GM21528 (cell line): ENCODE measurements around the gene WWC1.

Experiments
- ATAC-seq: cut with Tn5 transposase; IDR thresholded peaks from one replicate; pipeline ENCODE4 v1.9.1; 2021; ENCODE audit warnings: mild to moderate bottlenecking, moderate library complexity; ENCODE audit not compliant: unreplicated experiment, low FRiP score

WWC1 gene

GRCh38 chr5:168401880-168402279, 110.4 kb downstream of the WWC1 start:
- no peak for ATAC-seq

GRCh38 chr5:168404365-168404764, 112.9 kb downstream of the WWC1 start:
- ATAC-seq, result no peak

GRCh38 chr5:168407211-168407610, 115.8 kb downstream of the WWC1 start:
- no peak for ATAC-seq

- no peak for ATAC-seq
Measured at GRCh38 chr5:168408561-168409305, 117.3 kb downstream of the WWC1 start.

GRCh38 chr5:168409591-168410458, 118.4 kb downstream of the WWC1 start:
- no peak for ATAC-seq

- no peak for ATAC-seq
Measured at GRCh38 chr5:168411871-168412270, 120.4 kb downstream of the WWC1 start.

GRCh38 chr5:168413062-168413461, 121.6 kb downstream of the WWC1 start:
- ATAC-seq, result no peak

- ATAC-seq, result no peak
Measured at GRCh38 chr5:168413596-168413995, 122.2 kb downstream of the WWC1 start.

GRCh38 chr5:168415401-168415800, 124.0 kb downstream of the WWC1 start:
- ATAC-seq, result no peak

- ATAC-seq, result no peak
Measured at GRCh38 chr5:168415971-168416370, 124.5 kb downstream of the WWC1 start.

- ATAC-seq, result no peak
Measured at GRCh38 chr5:168417731-168418429, 126.4 kb downstream of the WWC1 start.

- no peak for ATAC-seq
Measured at GRCh38 chr5:168420461-168420860, 129.0 kb downstream of the WWC1 start.

- ATAC-seq, result no peak
Measured at GRCh38 chr5:168422431-168422830, 131.0 kb downstream of the WWC1 start.

- no peak for ATAC-seq
Measured at GRCh38 chr5:168423478-168423877, 132.0 kb downstream of the WWC1 start.

GRCh38 chr5:168423971-168424370, 132.5 kb downstream of the WWC1 start:
- no peak for ATAC-seq

- ATAC-seq, result no peak
Measured at GRCh38 chr5:168424594-168425323, 133.3 kb downstream of the WWC1 start.

GRCh38 chr5:168426007-168426863, 134.8 kb downstream of the WWC1 start:
- ATAC-seq, result no peak

- ATAC-seq, result no peak
Measured at GRCh38 chr5:168426864-168427172, 135.4 kb downstream of the WWC1 start.

- ATAC-seq, result no peak
Measured at GRCh38 chr5:168427224-168427623, 135.8 kb downstream of the WWC1 start.

- no peak for ATAC-seq
Measured at GRCh38 chr5:168428552-168428951, 137.1 kb downstream of the WWC1 start.
